ENCODE measurements around the gene TMEM131L. TPM values are rescaled to one million over a fixed set of nuclear protein-coding genes. Genes with fewer than 3 reads are reported as not detected.

Gene TMEM131L
- total and polyA plus RNA-seq, 4 donors = 4.9 to 41.3 (median 12.9) TPM

DNA sequence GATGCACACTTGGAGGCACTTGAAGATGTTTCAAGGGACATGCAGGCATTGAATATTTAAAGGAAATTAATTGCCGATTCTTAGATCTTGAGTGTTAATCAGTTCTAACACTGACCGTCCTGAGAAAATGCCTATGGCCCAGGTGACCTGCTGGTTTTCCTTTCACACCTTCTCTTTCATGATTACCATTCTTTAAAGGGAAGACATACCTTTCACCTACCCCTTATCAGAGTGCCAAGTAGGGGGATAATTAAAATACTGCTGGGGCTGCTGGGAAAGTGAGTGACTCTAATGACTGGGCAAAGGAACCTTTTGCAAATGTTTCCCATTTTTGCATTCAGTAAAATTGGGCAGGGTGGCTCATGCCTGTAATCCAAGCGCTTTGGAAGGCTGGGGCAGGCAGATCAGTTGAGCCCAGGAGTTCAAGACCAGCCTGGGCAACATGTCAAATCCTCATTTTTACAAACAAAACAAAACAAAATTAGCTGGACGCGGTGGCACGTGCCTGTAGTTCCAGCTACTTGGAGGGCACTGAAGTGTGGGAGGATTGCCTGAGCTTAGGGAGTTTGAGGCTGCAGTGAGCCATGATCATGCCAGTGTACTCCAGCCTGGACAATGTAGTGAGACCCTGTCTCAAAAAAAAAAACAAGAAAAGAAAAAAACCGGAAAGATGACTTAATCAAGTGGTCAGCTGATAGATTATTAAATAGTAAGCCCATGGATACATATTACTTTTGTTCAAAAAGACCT, 44.3 kb downstream of the TMEM131L start:
- Histone ChIP-seq H3K9me3 (ENCODE audit: control insufficient read depth in 4 of 4, low read length in 3 of 4) (no peaks in the 10 kb centered on the region), H3K27ac (ENCODE audit: low read depth in 1 of 2, low read length in 2 of 2) (no peak overlapping the region), H3K36me3 (ENCODE audit: control insufficient read depth in 4 of 4, insufficient read depth in 3 of 4, low read depth in 1 of 4, low read length in 3 of 4) (no peaks in the 10 kb centered on the region), H3K9ac (ENCODE audit: low read depth in 1 of 2, low read length in 2 of 2) (no peak overlapping the region), H3K4me3 (ENCODE audit: low read depth in 1 of 3, low read length in 3 of 3) (no peak overlapping the region), H3K4me1 (ENCODE audit: control insufficient read depth in 4 of 4, insufficient read depth in 4 of 4, low read length in 3 of 4) (peaks cover 0 to 8% (median 4%) of the 10 kb centered on the region in 4 donors), H3K27me3 (ENCODE audit: control insufficient read depth in 4 of 4, insufficient read depth in 4 of 4, low read length in 3 of 4) (no peaks in the 10 kb centered on the region)
- TF ChIP-seq HNF4G (IDR thresholded peaks at IDR 0.05) (no peak), NR2F2 (IDR thresholded peaks at IDR 0.05) (no peak), GABPA (IDR thresholded peaks at IDR 0.05 in 1 of 2, conservative IDR thresholded peaks at IDR 0.05 in 1 of 2) (no peak), FOXA2 (IDR thresholded peaks at IDR 0.05) (no peak)
- WGBS = 66% methylated on average over 7 of the region's 7 CpGs
- no peak for DNase-seq (ENCODE audit: low spot score)

DNA sequence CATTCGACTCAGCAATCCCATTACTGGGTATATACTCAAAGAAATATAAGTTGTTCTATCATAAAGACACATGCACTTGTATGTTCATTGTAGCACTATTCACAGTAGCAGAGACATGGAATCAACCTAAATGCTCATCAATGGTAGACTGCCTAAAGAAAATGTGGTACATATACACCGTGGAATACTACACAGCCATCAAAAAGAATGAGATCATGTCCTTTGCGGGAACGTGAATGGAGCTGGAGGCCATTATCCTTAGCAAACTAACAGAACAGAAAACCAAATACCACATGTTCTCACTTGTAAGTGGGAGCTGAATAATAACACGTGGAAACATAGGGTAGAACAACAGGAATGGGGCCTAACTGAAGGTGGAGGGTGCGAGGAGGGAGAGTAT, 44.9 kb downstream of the TMEM131L start:
- Histone ChIP-seq H3K4me1 (ENCODE audit: control insufficient read depth in 4 of 4, insufficient read depth in 4 of 4, low read length in 3 of 4) (peaks cover 0 to 8% (median 4%) of the 10 kb centered on the region in 4 donors), H3K9me3 (ENCODE audit: control insufficient read depth in 4 of 4, low read length in 3 of 4) (no peaks in the 10 kb centered on the region), H3K27me3 (ENCODE audit: control insufficient read depth in 4 of 4, insufficient read depth in 4 of 4, low read length in 3 of 4) (no peaks in the 10 kb centered on the region), H3K27ac (ENCODE audit: low read depth in 1 of 2, low read length in 2 of 2) (no peak overlapping the region), H3K36me3 (ENCODE audit: control insufficient read depth in 4 of 4, insufficient read depth in 3 of 4, low read depth in 1 of 4, low read length in 3 of 4) (no peaks in the 10 kb centered on the region), H3K4me3 (ENCODE audit: low read depth in 1 of 3, low read length in 3 of 3) (no peak overlapping the region), H3K9ac (ENCODE audit: low read depth in 1 of 2, low read length in 2 of 2) (no peak overlapping the region)
- no peak for DNase-seq (ENCODE audit: low spot score)
- WGBS = 98% methylated on average over 6 of the region's 6 CpGs
- no peak for TF ChIP-seq TAF1 (conservative IDR thresholded peaks at IDR 0.05)
- no peak for TF ChIP-seq FOXA1 (IDR thresholded peaks at IDR 0.05)
- no peak for TF ChIP-seq EGR1 (IDR thresholded peaks at IDR 0.05; ENCODE audit: low read depth in 2 of 2)
- no peak for TF ChIP-seq JUND (IDR thresholded peaks at IDR 0.05)
- TF ChIP-seq, protein P1, sequence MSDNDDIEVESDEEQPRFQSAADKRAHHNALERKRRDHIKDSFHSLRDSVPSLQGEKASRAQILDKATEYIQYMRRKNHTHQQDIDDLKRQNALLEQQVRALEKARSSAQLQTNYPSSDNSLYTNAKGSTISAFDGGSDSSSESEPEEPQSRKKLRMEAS (IDR thresholded peaks at IDR 0.05) = no peak
- TF ChIP-seq YY1 (IDR thresholded peaks at IDR 0.05) = no peak
- no peak for TF ChIP-seq SP1 (IDR thresholded peaks at IDR 0.05)
- TF ChIP-seq RXRA (IDR thresholded peaks at IDR 0.05) = no peak

DNA sequence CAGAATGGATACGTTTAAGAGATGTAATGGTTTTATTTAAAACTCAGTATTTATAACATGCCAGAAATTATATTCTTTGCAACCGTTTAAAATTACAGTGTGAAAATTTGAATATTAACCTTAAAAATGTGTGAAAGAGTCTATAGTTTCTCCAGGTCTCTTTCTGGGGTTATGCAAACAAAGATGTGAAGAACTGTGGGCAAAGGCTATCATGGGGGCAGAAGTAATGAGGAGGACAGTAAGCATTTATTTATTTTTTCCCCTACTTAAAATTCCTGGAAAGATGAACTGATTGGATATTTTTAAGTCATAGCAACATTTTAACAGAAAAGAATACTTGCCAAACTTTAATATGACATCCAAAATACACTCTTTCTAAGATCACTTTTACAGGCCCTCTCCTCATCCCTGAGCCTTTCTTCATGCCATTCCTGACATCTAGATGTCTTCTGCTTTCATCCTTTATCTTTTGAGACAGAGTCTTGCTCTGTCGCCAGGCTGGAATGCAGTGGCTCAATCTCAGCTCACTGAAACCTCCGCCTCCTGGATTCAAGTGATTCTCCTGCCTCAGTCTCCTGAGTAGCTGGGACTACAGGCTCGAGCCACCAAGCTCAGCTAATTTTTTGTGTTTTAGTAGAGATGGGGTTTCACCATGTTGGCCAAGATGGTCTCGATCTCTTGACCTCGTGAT, 46.1 kb downstream of the TMEM131L start:
- no peak overlapping the region for H3K4me3 ChIP-seq (ENCODE audit: low read depth in 1 of 3, low read length in 3 of 3)
- H3K4me1 ChIP-seq (ENCODE audit: control insufficient read depth in 4 of 4, insufficient read depth in 4 of 4, low read length in 3 of 4) = peaks cover 0 to 11% (median 6%) of the 10 kb centered on the region in 4 donors
- no peaks in the 10 kb centered on the region for H3K27me3 ChIP-seq (ENCODE audit: control insufficient read depth in 4 of 4, insufficient read depth in 4 of 4, low read length in 3 of 4)
- H3K9ac ChIP-seq (ENCODE audit: low read depth in 1 of 2, low read length in 2 of 2) = no peak overlapping the region
- WGBS = 77% methylated on average over 7 of the region's 7 CpGs
- peaks cover 0 to 2% (median 0%) of the 10 kb centered on the region in 4 donors for H3K36me3 ChIP-seq (ENCODE audit: control insufficient read depth in 4 of 4, insufficient read depth in 3 of 4, low read depth in 1 of 4, low read length in 3 of 4)
- H3K9me3 ChIP-seq (ENCODE audit: control insufficient read depth in 4 of 4, low read length in 3 of 4) = no peaks in the 10 kb centered on the region
- no peak for DNase-seq (ENCODE audit: low spot score)
- TF ChIP-seq FOXA2 (IDR thresholded peaks at IDR 0.05) (no peak), EGR1 (IDR thresholded peaks at IDR 0.05; ENCODE audit: low read depth in 2 of 2) (no peak)
- H3K27ac ChIP-seq (ENCODE audit: low read depth in 1 of 2, low read length in 2 of 2) = no peak overlapping the region

DNA sequence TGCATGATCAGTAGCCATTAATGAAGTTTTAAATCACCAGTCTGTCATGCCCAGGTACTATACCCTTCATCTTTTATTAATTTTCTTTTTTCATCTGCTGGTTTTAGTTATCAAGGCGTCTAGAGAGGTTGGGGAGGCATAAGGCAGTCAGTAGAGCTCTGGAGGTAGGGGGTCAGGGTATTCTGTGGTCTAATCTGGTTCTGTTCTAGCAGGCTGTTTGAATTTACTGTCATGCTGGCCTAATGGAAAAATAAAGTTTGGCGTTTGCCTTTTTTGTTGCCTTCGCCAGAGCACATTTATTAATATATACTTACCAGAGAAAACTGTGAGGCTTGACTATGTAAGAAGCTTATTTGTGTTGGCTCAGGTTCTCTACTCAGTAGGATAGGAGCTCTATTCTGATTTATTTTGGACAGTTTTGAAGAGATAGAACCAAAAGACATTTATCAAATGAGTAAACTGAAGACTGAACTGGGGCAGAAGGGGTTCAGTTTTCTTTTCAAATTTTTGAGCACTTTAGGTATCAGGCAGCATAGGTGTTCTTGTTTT, 46.9 kb downstream of the TMEM131L start:
- no peak for DNase-seq (ENCODE audit: low spot score)
- Histone ChIP-seq H3K27ac (ENCODE audit: low read depth in 1 of 2, low read length in 2 of 2) (no peak overlapping the region), H3K9me3 (ENCODE audit: control insufficient read depth in 4 of 4, low read length in 3 of 4) (no peaks in the 10 kb centered on the region), H3K4me3 (ENCODE audit: low read depth in 1 of 3, low read length in 3 of 3) (no peak overlapping the region), H3K9ac (ENCODE audit: low read depth in 1 of 2, low read length in 2 of 2) (no peak overlapping the region), H3K4me1 (ENCODE audit: control insufficient read depth in 4 of 4, insufficient read depth in 4 of 4, low read length in 3 of 4) (peaks cover 5 to 17% (median 10%) of the 10 kb centered on the region in 4 donors), H3K36me3 (ENCODE audit: control insufficient read depth in 4 of 4, insufficient read depth in 3 of 4, low read depth in 1 of 4, low read length in 3 of 4) (peaks cover 0 to 2% (median 0%) of the 10 kb centered on the region in 4 donors), H3K27me3 (ENCODE audit: control insufficient read depth in 4 of 4, insufficient read depth in 4 of 4, low read length in 3 of 4) (no peaks in the 10 kb centered on the region)
- 79% methylated on average over 3 of the region's 3 CpGs for WGBS
- TF ChIP-seq RXRA (IDR thresholded peaks at IDR 0.05) (no peak), HNF4G (IDR thresholded peaks at IDR 0.05) (no peak), HNF4A (conservative IDR thresholded peaks at IDR 0.05) (no peak), FOXA2 (IDR thresholded peaks at IDR 0.05) (no peak), GABPA (IDR thresholded peaks at IDR 0.05 in 1 of 2, conservative IDR thresholded peaks at IDR 0.05 in 1 of 2) (no peak), SP1 (IDR thresholded peaks at IDR 0.05) (no peak), TAF1 (conservative IDR thresholded peaks at IDR 0.05) (no peak), NR2F2 (IDR thresholded peaks at IDR 0.05) (no peak), YY1 (IDR thresholded peaks at IDR 0.05) (no peak)
- TF ChIP-seq, protein P2, sequence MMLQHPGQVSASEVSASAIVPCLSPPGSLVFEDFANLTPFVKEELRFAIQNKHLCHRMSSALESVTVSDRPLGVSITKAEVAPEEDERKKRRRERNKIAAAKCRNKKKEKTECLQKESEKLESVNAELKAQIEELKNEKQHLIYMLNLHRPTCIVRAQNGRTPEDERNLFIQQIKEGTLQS (IDR thresholded peaks at IDR 0.05) = no peak
- TF ChIP-seq, protein P3, sequence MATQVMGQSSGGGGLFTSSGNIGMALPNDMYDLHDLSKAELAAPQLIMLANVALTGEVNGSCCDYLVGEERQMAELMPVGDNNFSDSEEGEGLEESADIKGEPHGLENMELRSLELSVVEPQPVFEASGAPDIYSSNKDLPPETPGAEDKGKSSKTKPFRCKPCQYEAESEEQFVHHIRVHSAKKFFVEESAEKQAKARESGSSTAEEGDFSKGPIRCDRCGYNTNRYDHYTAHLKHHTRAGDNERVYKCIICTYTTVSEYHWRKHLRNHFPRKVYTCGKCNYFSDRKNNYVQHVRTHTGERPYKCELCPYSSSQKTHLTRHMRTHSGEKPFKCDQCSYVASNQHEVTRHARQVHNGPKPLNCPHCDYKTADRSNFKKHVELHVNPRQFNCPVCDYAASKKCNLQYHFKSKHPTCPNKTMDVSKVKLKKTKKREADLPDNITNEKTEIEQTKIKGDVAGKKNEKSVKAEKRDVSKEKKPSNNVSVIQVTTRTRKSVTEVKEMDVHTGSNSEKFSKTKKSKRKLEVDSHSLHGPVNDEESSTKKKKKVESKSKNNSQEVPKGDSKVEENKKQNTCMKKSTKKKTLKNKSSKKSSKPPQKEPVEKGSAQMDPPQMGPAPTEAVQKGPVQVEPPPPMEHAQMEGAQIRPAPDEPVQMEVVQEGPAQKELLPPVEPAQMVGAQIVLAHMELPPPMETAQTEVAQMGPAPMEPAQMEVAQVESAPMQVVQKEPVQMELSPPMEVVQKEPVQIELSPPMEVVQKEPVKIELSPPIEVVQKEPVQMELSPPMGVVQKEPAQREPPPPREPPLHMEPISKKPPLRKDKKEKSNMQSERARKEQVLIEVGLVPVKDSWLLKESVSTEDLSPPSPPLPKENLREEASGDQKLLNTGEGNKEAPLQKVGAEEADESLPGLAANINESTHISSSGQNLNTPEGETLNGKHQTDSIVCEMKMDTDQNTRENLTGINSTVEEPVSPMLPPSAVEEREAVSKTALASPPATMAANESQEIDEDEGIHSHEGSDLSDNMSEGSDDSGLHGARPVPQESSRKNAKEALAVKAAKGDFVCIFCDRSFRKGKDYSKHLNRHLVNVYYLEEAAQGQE (IDR thresholded peaks at IDR 0.05) = no peak
